ENCODE measurements around the gene NUMB. TPM values are rescaled to one million over a fixed set of nuclear protein-coding genes. Genes with fewer than 3 reads are reported as not detected.

Gene NUMB
- total and polyA plus RNA-seq, 2 experiments from 2014 or later = 64.8 to 142 TPM

- H3K4me2 ChIP-seq (ENCODE audit: unreplicated experiment) = no peak overlapping the region
- 38 to 39% methylated on average over 6 of the region's 6 CpGs for WGBS, 2 experiments (ENCODE audit: low coverage in 1 of 2, low lambda C conversion rate in 2 of 2, missing lambda C conversion rate in 2 of 2)
- H4K20me1 ChIP-seq (ENCODE audit: insufficient read depth) = 0 out of 2 replicates have a peak, but pooled peaks cover 4% of the 10 kb centered on the region
- no peaks in the 10 kb centered on the region for H3K9me3 ChIP-seq (ENCODE audit: low read depth)
- no peak overlapping the region for H3K4me3 ChIP-seq
- no peak overlapping the region for H3K9ac ChIP-seq
- H3K79me2 ChIP-seq (ENCODE audit: insufficient read depth) = peaks cover 32% of the 10 kb centered on the region
- no peak overlapping the region for H3K27ac ChIP-seq
- DNase-seq = no peak
- in situ Hi-C loops (cut with MboI) = no loop called here
- peaks cover 6% of the 10 kb centered on the region; the same call in 1 of the 2 replicates for H3F3A ChIP-seq (ENCODE audit: insufficient read depth)
- no peak for TF ChIP-seq EZH2phosphoT487 (IDR thresholded peaks at IDR 0.05; ENCODE audit: insufficient read depth, low read depth)
- TF ChIP-seq EZH2 (IDR thresholded peaks at IDR 0.05; ENCODE audit: insufficient read depth, poor library complexity, severe bottlenecking) = no peak
- H3K4me1 ChIP-seq (ENCODE audit: insufficient read depth) = peaks cover 21% of the 10 kb centered on the region
- no peaks in the 10 kb centered on the region for H3K36me3 ChIP-seq (ENCODE audit: low read depth)
- H3K9me2 ChIP-seq (ENCODE audit: insufficient read depth) = no peaks in the 10 kb centered on the region
- no peaks in the 10 kb centered on the region for H3K27me3 ChIP-seq (replicated peaks; ENCODE audit: insufficient read depth)
- peak overlapping the region; percentile 25; the same call in 1 of the 2 replicates for H2AFZ ChIP-seq
Observed at GRCh38 chr14:73489481-73490175, 31.3 kb upstream of the NUMB start.

- Histone ChIP-seq H2AFZ (no peak overlapping the region), H3F3A (ENCODE audit: insufficient read depth) (no peaks in the 10 kb centered on the region), H3K27ac (no peak overlapping the region), H3K4me3 (no peak overlapping the region), H3K4me2 (ENCODE audit: unreplicated experiment) (no peak overlapping the region), H3K9me3 (ENCODE audit: low read depth) (no peaks in the 10 kb centered on the region), H3K79me2 (ENCODE audit: insufficient read depth) (no peaks in the 10 kb centered on the region), H3K9ac (no peak overlapping the region), H3K36me3 (ENCODE audit: low read depth) (no peaks in the 10 kb centered on the region), H3K9me2 (ENCODE audit: insufficient read depth) (no peaks in the 10 kb centered on the region), H3K4me1 (ENCODE audit: insufficient read depth) (peaks cover 12% of the 10 kb centered on the region), H3K27me3 (replicated peaks; ENCODE audit: insufficient read depth) (no peaks in the 10 kb centered on the region), H4K20me1 (ENCODE audit: insufficient read depth) (no peaks in the 10 kb centered on the region)
- WGBS, 2 experiments (ENCODE audit: low coverage in 1 of 2, low lambda C conversion rate in 2 of 2, missing lambda C conversion rate in 2 of 2) = 94 to 98% methylated on average over 15 of the region's 15 CpGs
- TF ChIP-seq EZH2 (IDR thresholded peaks at IDR 0.05; ENCODE audit: insufficient read depth, poor library complexity, severe bottlenecking) (no peak), EZH2phosphoT487 (IDR thresholded peaks at IDR 0.05; ENCODE audit: insufficient read depth, low read depth) (no peak)
- in situ Hi-C loops (cut with MboI) = no loop called here
- no peak for DNase-seq
Observed at GRCh38 chr14:73478684-73479083, 20.3 kb upstream of the NUMB start.

GRCh38 chr14:73477618-73478266 lies 19.4 kb upstream of the NUMB start:
- Histone ChIP-seq H3K4me3 (no peak overlapping the region), H3K36me3 (ENCODE audit: low read depth) (no peaks in the 10 kb centered on the region), H3F3A (ENCODE audit: insufficient read depth) (no peaks in the 10 kb centered on the region), H3K79me2 (ENCODE audit: insufficient read depth) (no peaks in the 10 kb centered on the region), H3K9ac (peak overlapping the region; percentile 46), H3K4me1 (ENCODE audit: insufficient read depth) (peaks cover 12% of the 10 kb centered on the region), H3K27ac (peak overlapping the region; percentile 67), H3K4me2 (ENCODE audit: unreplicated experiment) (peak overlapping the region; percentile 62), H3K9me2 (ENCODE audit: insufficient read depth) (no peaks in the 10 kb centered on the region), H4K20me1 (ENCODE audit: insufficient read depth) (no peaks in the 10 kb centered on the region), H2AFZ (peak overlapping the region; percentile 31), H3K9me3 (ENCODE audit: low read depth) (no peaks in the 10 kb centered on the region), H3K27me3 (replicated peaks; ENCODE audit: insufficient read depth) (no peaks in the 10 kb centered on the region)
- in situ Hi-C loops (cut with MboI) = no loop called here
- no peak for TF ChIP-seq EZH2 (IDR thresholded peaks at IDR 0.05; ENCODE audit: insufficient read depth, poor library complexity, severe bottlenecking)
- no peak for TF ChIP-seq EZH2phosphoT487 (IDR thresholded peaks at IDR 0.05; ENCODE audit: insufficient read depth, low read depth)
- DNase-seq = peak; percentile 85
- WGBS, 2 experiments (ENCODE audit: low coverage in 1 of 2, low lambda C conversion rate in 2 of 2, missing lambda C conversion rate in 2 of 2) = 60 to 64% methylated on average over 6 of the region's 6 CpGs

- Histone ChIP-seq H3K27ac (no peak overlapping the region), H3K27me3 (replicated peaks; ENCODE audit: insufficient read depth) (no peaks in the 10 kb centered on the region), H3K36me3 (ENCODE audit: low read depth) (no peaks in the 10 kb centered on the region), H3K9me2 (ENCODE audit: insufficient read depth) (no peaks in the 10 kb centered on the region), H4K20me1 (ENCODE audit: insufficient read depth) (no peaks in the 10 kb centered on the region), H3K9ac (no peak overlapping the region), H3K79me2 (ENCODE audit: insufficient read depth) (peaks cover 5% of the 10 kb centered on the region; the same call in 1 of the 2 replicates), H3K4me3 (no peak overlapping the region), H3K4me2 (ENCODE audit: unreplicated experiment) (no peak overlapping the region), H3K9me3 (ENCODE audit: low read depth) (no peaks in the 10 kb centered on the region), H2AFZ (no peak overlapping the region), H3F3A (ENCODE audit: insufficient read depth) (no peaks in the 10 kb centered on the region), H3K4me1 (ENCODE audit: insufficient read depth) (peaks cover 12% of the 10 kb centered on the region)
- no peak for DNase-seq
- TF ChIP-seq EZH2phosphoT487 (IDR thresholded peaks at IDR 0.05; ENCODE audit: insufficient read depth, low read depth) = no peak
- TF ChIP-seq EZH2 (IDR thresholded peaks at IDR 0.05; ENCODE audit: insufficient read depth, poor library complexity, severe bottlenecking) = no peak
- in situ Hi-C loops (cut with MboI) = no loop called here
- 67 to 72% methylated on average over 3 of the region's 3 CpGs for WGBS, 2 experiments (ENCODE audit: low coverage in 1 of 2, low lambda C conversion rate in 2 of 2, missing lambda C conversion rate in 2 of 2)
Observed at GRCh38 chr14:73476451-73476931, 18.1 kb upstream of the NUMB start.

Data from GM23248 (cell line).